H1 (cell line): Measurements from ENCODE around the gene GGT7. TPM values are rescaled to one million over a fixed set of nuclear protein-coding genes. Genes with fewer than 3 reads are reported as not detected.

Experiments used
- CTCF ChIA-PET: fragments of 300-600 bp; sonication (Branson Sonifier 250); formaldehyde crosslinking; loops from one replicate; lab custom pipeline; 2021; ENCODE audit not compliant: partially characterized antibody; lab: Charles Lee
- POLR2A ChIA-PET: fragments of 300-600 bp; sonication (Branson Sonifier 250); formaldehyde crosslinking; loops from one replicate; lab custom pipeline; 2021; ENCODE audit warnings: inconsistent platforms; ENCODE audit not compliant: partially characterized antibody; lab: Charles Lee
- DNase-seq, 2 experiments: peaks; one replicate each; pipeline versions ENCODE4 v3.0.0 to v3.0.0-alpha.2; 2010 to 2022; ENCODE audit warnings: low spot score in 2 of 2, low read depth in 1 of 2, mixed read lengths in 1 of 2
- FAIRE-seq: peaks from 2 replicates; lab custom pipeline; 2011; peaks lifted over from hg19 to GRCh38; lab: Jason Lieb, UNC
- H2AFZ ChIP-seq: 2 replicates; pipeline ENCODE4 v1.8.1; 2012; ENCODE audit warnings: low read length, inconsistent platforms
- H2AK5ac ChIP-seq: 2 replicates; pipeline ENCODE4 v1.6.1; 2013; ENCODE audit warnings: low read depth, low read length
- H2BK120ac ChIP-seq: replicated peaks from 2 replicates; pipeline ENCODE3; 2013; ENCODE audit warnings: low read depth, low read length, inconsistent platforms
- H2BK12ac ChIP-seq: 2 replicates; pipeline ENCODE4 v1.6.1; 2013; ENCODE audit warnings: low read depth, low read length
- H2BK15ac ChIP-seq: 2 replicates; pipeline ENCODE4 v1.6.1; 2013; ENCODE audit warnings: low read length
- H2BK20ac ChIP-seq: 2 replicates; pipeline ENCODE4 v1.6.1; 2013; ENCODE audit warnings: low read length
- H2BK5ac ChIP-seq: 2 replicates; pipeline ENCODE4 v1.6.1; 2013; ENCODE audit warnings: low read depth, low read length
- H3K14ac ChIP-seq: 2 replicates; pipeline ENCODE4 v1.6.1; 2013; ENCODE audit warnings: inconsistent platforms; ENCODE audit not compliant: insufficient read length
- H3K18ac ChIP-seq: 2 replicates; pipeline ENCODE4 v1.6.1; 2013; ENCODE audit warnings: low read length; ENCODE audit errors: extremely low read depth
- H3K23ac ChIP-seq: 2 replicates; pipeline ENCODE4 v1.6.1; 2013; ENCODE audit warnings: inconsistent platforms; ENCODE audit not compliant: insufficient read length
- H3K23me2 ChIP-seq: 2 replicates; pipeline ENCODE4 v1.6.1; 2013; ENCODE audit warnings: low read depth, low read length
- H3K27ac ChIP-seq: 2 replicates; pipeline ENCODE4 v1.6.1; 2011; ENCODE audit warnings: low read depth, low read length, inconsistent platforms
- H3K27me3 ChIP-seq, 4 experiments: replicated peaks in 1 of 4; 1 replicate in 1 of 4; 2 replicates in 3 of 4; pipeline versions ENCODE4 v1.6.1 to v1.8.1; 2011 to 2013; ENCODE audit warnings: low read length in 3 of 4, mild to moderate bottlenecking in 3 of 4, inconsistent platforms in 2 of 4, mixed read lengths in 2 of 4, moderate library complexity in 1 of 4; ENCODE audit not compliant: control insufficient read depth in 3 of 4, insufficient read depth in 3 of 4; ENCODE audit errors: extremely low read depth in 1 of 4
- H3K36me3 ChIP-seq, 4 experiments: 2 replicates each; pipeline versions ENCODE4 v1.6.1 to v1.8.1; 2011 to 2013; ENCODE audit warnings: mild to moderate bottlenecking in 4 of 4, low read length in 3 of 4, moderate library complexity in 2 of 4, control low read depth in 1 of 4, inconsistent platforms in 1 of 4; ENCODE audit not compliant: insufficient read depth in 4 of 4, control insufficient read depth in 2 of 4
- H3K4ac ChIP-seq: replicated peaks from 2 replicates; pipeline ENCODE3; 2013; ENCODE audit warnings: low read length, low read depth, mixed read lengths, inconsistent platforms; ENCODE audit not compliant: insufficient read length
- H3K4me1 ChIP-seq, 4 experiments: replicated peaks in 1 of 4; 1 replicate in 1 of 4; 2 replicates in 3 of 4; pipeline versions ENCODE4 v1.6.1 to v1.8.1; 2011 to 2013; ENCODE audit warnings: low read length in 3 of 4, inconsistent platforms in 2 of 4, mixed read lengths in 1 of 4; ENCODE audit not compliant: insufficient read depth in 4 of 4, control insufficient read depth in 3 of 4
- H3K4me2 ChIP-seq, 2 experiments: 2 replicates each; pipeline versions ENCODE4 v1.6.1 to v1.8.1; 2011 to 2013; ENCODE audit warnings: low read depth in 2 of 2, low read length in 2 of 2, control low read depth in 1 of 2, inconsistent platforms in 1 of 2, mild to moderate bottlenecking in 1 of 2; ENCODE audit not compliant: insufficient read depth in 1 of 2
- H3K4me3 ChIP-seq, 4 experiments: fragments of 200-600, 300-600 bp in 1 of 4; sonication (generic), shearing (Covaris generic), sonication (Bioruptor Twin) in 1 of 4; 2 replicates each; pipeline versions ENCODE4 v1.5.1 to v1.8.1; 2011 to 2016; ENCODE audit warnings: low read length in 4 of 4, low read depth in 3 of 4, control low read depth in 2 of 4, inconsistent platforms in 2 of 4, mild to moderate bottlenecking in 2 of 4, mixed read lengths in 1 of 4, moderate library complexity in 1 of 4; ENCODE audit not compliant: insufficient read depth in 2 of 4; ENCODE audit errors: extremely low read depth in 1 of 4
- H3K56ac ChIP-seq: replicated peaks from 2 replicates; pipeline ENCODE3; 2013; ENCODE audit warnings: low read depth, mild to moderate bottlenecking, mixed read lengths, low read length, inconsistent platforms; ENCODE audit not compliant: insufficient read length
- H3K79me1 ChIP-seq: 2 replicates; pipeline ENCODE4 v1.6.1; 2013; ENCODE audit warnings: low read depth, low read length, control low read depth
- H3K79me2 ChIP-seq, 2 experiments: 2 replicates each; pipeline versions ENCODE4 v1.6.1 to v1.8.1; 2012 to 2013; ENCODE audit warnings: low read length in 2 of 2, mild to moderate bottlenecking in 2 of 2, inconsistent platforms in 1 of 2; ENCODE audit not compliant: insufficient read depth in 2 of 2, control insufficient read depth in 1 of 2
- H3K9ac ChIP-seq, 4 experiments: replicated peaks in 1 of 4; 1 replicate in 1 of 4; 2 replicates in 3 of 4; pipeline versions ENCODE4 v1.6.1 to v1.8.1; 2011 to 2013; ENCODE audit warnings: low read depth in 3 of 4, low read length in 3 of 4, control low read depth in 2 of 4, mild to moderate bottlenecking in 2 of 4, moderate library complexity in 2 of 4, inconsistent platforms in 1 of 4; ENCODE audit errors: extremely low read depth in 1 of 4
- H3K9me3 ChIP-seq, 2 experiments: 2 replicates each; pipeline versions ENCODE4 v1.6.1 to v1.8.1; 2012 to 2013; ENCODE audit warnings: mild to moderate bottlenecking in 2 of 2, moderate library complexity in 2 of 2, control low read depth in 1 of 2, inconsistent platforms in 1 of 2, low read depth in 1 of 2, low read length in 1 of 2, mixed read lengths in 1 of 2; ENCODE audit not compliant: insufficient read depth in 2 of 2
- H4K20me1 ChIP-seq, 2 experiments: replicated peaks in 1 of 2; 2 replicates each; pipeline versions ENCODE3 to v1.8.1; 2011 to 2013; ENCODE audit warnings: inconsistent platforms in 2 of 2, low read length in 2 of 2, mild to moderate bottlenecking in 1 of 2; ENCODE audit not compliant: insufficient read depth in 2 of 2, control insufficient read depth in 1 of 2
- H4K5ac ChIP-seq: 2 replicates; pipeline ENCODE4 v1.6.1; 2013; ENCODE audit warnings: low read length, low read depth, mixed read lengths, inconsistent platforms; ENCODE audit not compliant: insufficient read length
- H4K8ac ChIP-seq: 2 replicates; pipeline ENCODE4 v1.8.0; 2013; ENCODE audit warnings: mild to moderate bottlenecking, moderate library complexity, low read length, inconsistent platforms; ENCODE audit not compliant: insufficient read depth; ENCODE audit errors: extremely low read depth
- H4K91ac ChIP-seq: replicated peaks from 2 replicates; pipeline ENCODE3; 2013; ENCODE audit warnings: low read length, mixed read lengths, inconsistent platforms; ENCODE audit not compliant: insufficient read length
- ASH2L ChIP-seq: fragments of 200-600, 300-600 bp; sonication (generic); IDR thresholded peaks from one replicate; pipeline ENCODE4 v1.7.1; 2017; ENCODE audit warnings: low read length
- BRCA1 ChIP-seq: IDR thresholded peaks from 2 replicates; pipeline ENCODE4 v1.6.1; 2012; ENCODE audit warnings: low read depth, low read length, improper control_type of control experiment
- CHD1 ChIP-seq: IDR thresholded peaks from 2 replicates; pipeline ENCODE4 v1.6.1; 2012; ENCODE audit warnings: low read depth, low read length, improper control_type of control experiment
- CHD2 ChIP-seq: IDR thresholded peaks from 2 replicates; pipeline ENCODE4 v1.6.1; 2012; ENCODE audit warnings: low read length, improper control_type of control experiment
- EZH2 ChIP-seq: fragments of 200-600 bp; sonication (generic); IDR thresholded peaks from 2 replicates; pipeline ENCODE4 v1.7.1; 2012; ENCODE audit warnings: low read depth, mild to moderate bottlenecking, moderate library complexity, low read length, inconsistent platforms; ENCODE audit not compliant: severe bottlenecking
- FOSL1 ChIP-seq: IDR thresholded peaks from 2 replicates; pipeline ENCODE4 v1.6.1; 2011; ENCODE audit warnings: mild to moderate bottlenecking, low read depth, low read length, moderate library complexity; ENCODE audit not compliant: insufficient read depth
- RAD21 ChIP-seq, 2 experiments: IDR thresholded peaks in 1 of 2; conservative IDR thresholded peaks in 1 of 2; 2 replicates each; pipeline ENCODE4 v1.6.1; 2011; ENCODE audit warnings: low read depth in 2 of 2, low read length in 2 of 2, improper control_type of control experiment in 1 of 2, inconsistent platforms in 1 of 2, mild to moderate bottlenecking in 1 of 2, moderate library complexity in 1 of 2
- RBBP5 ChIP-seq: IDR thresholded peaks from 2 replicates; pipeline ENCODE4 v1.7.1; 2012; ENCODE audit warnings: low read depth, mild to moderate bottlenecking, inconsistent platforms, low read length, moderate library complexity, borderline replicate concordance
- WGBS, 2 experiments: shearing (Covaris generic) in 1 of 2; methylation state at CpG; one replicate each; pipeline versions ENCODE4 v1.1.6 to v1.1.7; 2013 to 2015; ENCODE audit warnings: low lambda C conversion rate in 2 of 2, mixed read lengths in 2 of 2, inconsistent platforms in 1 of 2, low coverage in 1 of 2, missing lambda C conversion rate in 1 of 2; ENCODE audit not compliant: insufficient replicate concordance in 2 of 2, insufficient coverage in 1 of 2, insufficient read length in 1 of 2; ENCODE audit errors: extremely low coverage in 1 of 2, missing lambda C conversion rate in 1 of 2; 5-methylcytosine and 5-hydroxymethylcytosine counted together
- polyA plus RNA-seq, 7 experiments: library from polyadenylated mRNA; depleted of rRNA in 3 of 7; stranded (reverse) in 5 of 7; unstranded in 2 of 7; fragments of >200 nt in 5 of 7; fragments of 200-250 nt in 2 of 7; gene quantifications; 1 replicate in 5 of 7; 2 replicates in 1 of 7; 4 replicates in 1 of 7; pipeline versions ENCODE4 v1.2.1 to v1.2.3, GENCODE V29; 2011 to 2013; ENCODE audit warnings: missing spikeins in 2 of 7, mixed read lengths in 2 of 7
- total RNA-seq: library from RNA; stranded (reverse); fragmentation: NEBNext Ultra II Directional; extraction: Animal tissue kit (Norgen Biotek cat#: 25700); gene quantifications from 2 replicates; pipeline ENCODE4 v1.2.1, GENCODE V29; 2021
- TF ChIP-seq, protein P1 (sequence below): IDR thresholded peaks from 2 replicates; pipeline ENCODE4 v1.6.1; 2012; ENCODE audit warnings: inconsistent platforms
- TF ChIP-seq, protein P2 (sequence below): IDR thresholded peaks from 2 replicates; pipeline ENCODE4 v1.6.1; 2012; ENCODE audit warnings: inconsistent platforms

GGT7 gene
- total and polyA plus RNA-seq, 2 of the 8 experiments (the other 6 are each of a cell fraction or from before 2014, with no cell fraction given), result 20.2 to 25.5 TPM

DNA sequence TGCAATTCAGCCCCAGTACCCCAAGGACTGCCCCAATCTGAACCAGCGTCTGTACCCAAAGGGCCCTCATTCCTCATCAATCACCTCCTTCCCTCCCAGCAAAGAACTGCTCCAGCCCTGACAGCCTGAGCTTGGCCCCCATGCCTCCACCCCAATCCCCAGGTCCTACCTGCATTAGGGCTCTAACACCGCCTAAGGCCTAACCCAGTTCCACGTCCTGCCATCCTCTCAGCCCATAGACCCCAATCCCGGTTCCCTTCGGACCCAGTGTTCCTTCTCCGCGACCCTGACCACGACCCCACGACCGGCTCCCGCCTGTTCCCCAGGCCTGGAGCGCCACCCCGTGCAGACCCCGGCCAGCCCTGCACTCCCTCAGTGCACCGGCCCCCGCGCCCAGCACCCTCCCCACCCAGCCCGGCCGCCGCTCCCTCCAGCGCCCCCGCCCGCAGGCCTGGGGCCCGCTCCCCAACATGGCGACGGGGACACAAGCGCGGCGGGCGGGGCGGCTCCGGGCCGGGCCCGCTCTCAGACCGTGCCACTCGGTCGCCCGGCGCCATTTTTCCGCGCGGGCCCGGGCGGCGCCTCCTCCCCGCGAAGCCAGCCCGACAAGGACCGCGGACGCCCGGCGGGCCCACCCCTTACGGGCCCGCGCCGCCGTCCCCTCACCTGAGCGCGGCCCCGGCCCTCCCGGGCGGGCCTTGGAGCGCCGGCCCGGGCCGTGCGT lies 47.7 kb downstream of the GGT7 start:
- 0% methylated on average over 13 of the region's 68 CpGs; no CpG with 5 or more reads in 1 of the 2 experiments for WGBS, 2 experiments
- Histone ChIP-seq H3K9ac (peak overlapping the region; percentile 46 to 95 (median 84); a peak in 6 of 7 replicates), H3K4me3 (peak overlapping the region; percentile 87 to 92 (median 88)), H4K20me1 (no peaks in the 10 kb centered on the region), H3K18ac (peak overlapping the region; percentile 95), H3K79me1 (peaks cover 5% of the 10 kb centered on the region; the same call in 1 of the 2 replicates), H3K14ac (no peak overlapping the region), H2BK20ac (no peak overlapping the region), H2AK5ac (no peak overlapping the region), H3K4ac (peak overlapping the region; percentile 9), H3K36me3 (no peaks in the 10 kb centered on the region), H3K4me1 (no peaks in the 10 kb centered on the region), H4K5ac (peak overlapping the region; percentile 64), H2BK12ac (peak overlapping the region; percentile 52; the same call in 1 of the 2 replicates), H2AFZ (peak overlapping the region; percentile 90; the same call in 1 of the 2 replicates), H2BK5ac (peak overlapping the region; percentile 84), H3K27me3 (no peaks in the 10 kb centered on the region), H4K8ac (peak overlapping the region; percentile 42; the same call in 1 of the 2 replicates), H3K79me2 (peaks cover 0 to 25% of the 10 kb centered on the region in 2 experiments; a peak in 2 of 4 replicates), H3K4me2 (peak overlapping the region; percentile 77 to 88), H3K9me3 (no peaks in the 10 kb centered on the region), H3K23me2 (peaks cover 5% of the 10 kb centered on the region), H3K27ac (peak overlapping the region; percentile 91; the same call in 1 of the 2 replicates), H2BK15ac (peak overlapping the region; percentile 72; the same call in 1 of the 2 replicates), H2BK120ac (no peak overlapping the region), H3K56ac (peak overlapping the region; percentile 74), H3K23ac (no peak overlapping the region), H4K91ac (peak overlapping the region; percentile 72)
- FAIRE-seq, result no peak
- DNase-seq, result peak; percentile 10 to 87
- ChIA-PET POLR2A (interaction anchor here (1.0 to 1.4 kb wide), 4 partner anchors 8 to 55 kb away, joined by 3 to 5 read pairs (median 3); no protein-coding TSS in a partner anchor), CTCF (interaction anchor here (0.5 to 1.5 kb wide), 5 partner anchors 42 to 215 kb away, joined by 3 read pairs; no protein-coding TSS in a partner anchor)
- TF ChIP-seq EZH2, result no peak
- peak; percentile 81; the same call in 1 of the 2 replicates for TF ChIP-seq RBBP5
- no peak for TF ChIP-seq FOSL1
- no peak for TF ChIP-seq CHD2
- TF ChIP-seq CHD1, result no peak
- TF ChIP-seq, protein P1, sequence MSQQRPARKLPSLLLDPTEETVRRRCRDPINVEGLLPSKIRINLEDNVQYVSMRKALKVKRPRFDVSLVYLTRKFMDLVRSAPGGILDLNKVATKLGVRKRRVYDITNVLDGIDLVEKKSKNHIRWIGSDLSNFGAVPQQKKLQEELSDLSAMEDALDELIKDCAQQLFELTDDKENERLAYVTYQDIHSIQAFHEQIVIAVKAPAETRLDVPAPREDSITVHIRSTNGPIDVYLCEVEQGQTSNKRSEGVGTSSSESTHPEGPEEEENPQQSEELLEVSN, result no peak
- TF ChIP-seq RAD21 (IDR thresholded peaks at IDR 0.05 in 1 of 2, conservative IDR thresholded peaks at IDR 0.05 in 1 of 2; ENCODE audit: low read depth in 2 of 2, low read length in 2 of 2), result peak; percentile 13 to 30; a peak in 1 of 4 replicates
- TF ChIP-seq, protein P2, sequence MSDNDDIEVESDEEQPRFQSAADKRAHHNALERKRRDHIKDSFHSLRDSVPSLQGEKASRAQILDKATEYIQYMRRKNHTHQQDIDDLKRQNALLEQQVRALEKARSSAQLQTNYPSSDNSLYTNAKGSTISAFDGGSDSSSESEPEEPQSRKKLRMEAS, result peak; percentile 61
- peak; percentile 58 for TF ChIP-seq ASH2L
- no peak for TF ChIP-seq BRCA1
